ENCODE data around the gene DGKH. TPM values are rescaled to one million over a fixed set of nuclear protein-coding genes. Genes with fewer than 3 reads are reported as not detected.
A peak's percentile ranks its signal among the peaks of the same experiment; 100 is the strongest.

Gene DGKH
- total and polyA plus RNA-seq, 2 donors from 2014 or later: 1.7 to 28.8 TPM

GRCh38 chr13:42239161-42239560, 190.7 kb downstream of the DGKH start:
- Histone ChIP-seq H3K9me3 (ENCODE audit: control insufficient read depth in 2 of 3, insufficient read depth in 1 of 3, low read length in 3 of 3) (no peaks in the 10 kb centered on the region), H3K27me3 (ENCODE audit: control insufficient read depth, insufficient read depth, low read length) (no peaks in the 10 kb centered on the region), H3K9ac (ENCODE audit: low read length in 3 of 3) (no peak overlapping the region), H3K4me3 (ENCODE audit: low read length in 3 of 3) (no peak overlapping the region), H3K27ac (ENCODE audit: low read depth in 2 of 2, low read length in 2 of 2) (no peak overlapping the region), H3K4me1 (ENCODE audit: control insufficient read depth in 2 of 3, insufficient read depth in 2 of 3, low read depth in 1 of 3, low read length in 3 of 3) (no peaks in the 10 kb centered on the region), H3K36me3 (ENCODE audit: control insufficient read depth in 2 of 3, insufficient read depth in 3 of 3, low read length in 3 of 3) (peaks cover 0 to 2% (median 0%) of the 10 kb centered on the region in 3 donors)
- FAIRE-seq (no peak), DNase-seq (peak in 1 of 5 donors; percentile 14)
- intact Hi-C loops (cut with DNase I): no loop called here
- TF ChIP-seq CTCF (IDR thresholded peaks at IDR 0.05; ENCODE audit: borderline replicate concordance, extremely low read depth, insufficient read depth): no peak

GRCh38 chr13:42239644-42240043, 191.2 kb downstream of the DGKH start:
- TF ChIP-seq CTCF (IDR thresholded peaks at IDR 0.05; ENCODE audit: borderline replicate concordance, extremely low read depth, insufficient read depth): no peak
- Histone ChIP-seq H3K9me3 (ENCODE audit: control insufficient read depth in 2 of 3, insufficient read depth in 1 of 3, low read length in 3 of 3) (no peaks in the 10 kb centered on the region), H3K27me3 (ENCODE audit: control insufficient read depth, insufficient read depth, low read length) (no peaks in the 10 kb centered on the region), H3K4me3 (ENCODE audit: low read length in 3 of 3) (no peak overlapping the region), H3K4me1 (ENCODE audit: control insufficient read depth in 2 of 3, insufficient read depth in 2 of 3, low read depth in 1 of 3, low read length in 3 of 3) (no peaks in the 10 kb centered on the region), H3K9ac (ENCODE audit: low read length in 3 of 3) (no peak overlapping the region), H3K27ac (ENCODE audit: low read depth in 2 of 2, low read length in 2 of 2) (no peak overlapping the region), H3K36me3 (ENCODE audit: control insufficient read depth in 2 of 3, insufficient read depth in 3 of 3, low read length in 3 of 3) (peaks cover 0 to 2% (median 0%) of the 10 kb centered on the region in 3 donors)
- no peak for FAIRE-seq
- intact Hi-C loops (cut with DNase I): no loop called here
- DNase-seq: no peak

- Histone ChIP-seq H3K9ac (ENCODE audit: low read length in 3 of 3) (no peak overlapping the region), H3K9me3 (ENCODE audit: control insufficient read depth in 2 of 3, insufficient read depth in 1 of 3, low read length in 3 of 3) (no peaks in the 10 kb centered on the region), H3K36me3 (ENCODE audit: control insufficient read depth in 2 of 3, insufficient read depth in 3 of 3, low read length in 3 of 3) (no peaks in the 10 kb centered on the region), H3K4me1 (ENCODE audit: control insufficient read depth in 2 of 3, insufficient read depth in 2 of 3, low read depth in 1 of 3, low read length in 3 of 3) (no peaks in the 10 kb centered on the region), H3K27me3 (ENCODE audit: control insufficient read depth, insufficient read depth, low read length) (no peaks in the 10 kb centered on the region), H3K27ac (ENCODE audit: low read depth in 2 of 2, low read length in 2 of 2) (no peak overlapping the region), H3K4me3 (ENCODE audit: low read length in 3 of 3) (no peak overlapping the region)
- no peak for DNase-seq
- intact Hi-C loops (cut with DNase I): no loop called here
- TF ChIP-seq CTCF (IDR thresholded peaks at IDR 0.05; ENCODE audit: borderline replicate concordance, extremely low read depth, insufficient read depth): no peak
- FAIRE-seq: no peak
These were observed 198.1 kb downstream of the DGKH start for GRCh38 chr13:42246541-42246940.

GRCh38 chr13:42247883-42248282, 199.4 kb downstream of the DGKH start:
- no peak for DNase-seq
- no peak for FAIRE-seq
- no peaks in the 10 kb centered on the region for H3K27me3 ChIP-seq (ENCODE audit: control insufficient read depth, insufficient read depth, low read length)
- no peak overlapping the region for H3K4me3 ChIP-seq (ENCODE audit: low read length in 3 of 3)
- H3K27ac ChIP-seq (ENCODE audit: low read depth in 2 of 2, low read length in 2 of 2): no peak overlapping the region
- no peaks in the 10 kb centered on the region for H3K36me3 ChIP-seq (ENCODE audit: control insufficient read depth in 2 of 3, insufficient read depth in 3 of 3, low read length in 3 of 3)
- H3K9ac ChIP-seq (ENCODE audit: low read length in 3 of 3): no peak overlapping the region
- no peaks in the 10 kb centered on the region for H3K4me1 ChIP-seq (ENCODE audit: control insufficient read depth in 2 of 3, insufficient read depth in 2 of 3, low read depth in 1 of 3, low read length in 3 of 3)
- intact Hi-C loops (cut with DNase I): no loop called here
- no peak for TF ChIP-seq CTCF (IDR thresholded peaks at IDR 0.05; ENCODE audit: borderline replicate concordance, extremely low read depth, insufficient read depth)
- no peaks in the 10 kb centered on the region for H3K9me3 ChIP-seq (ENCODE audit: control insufficient read depth in 2 of 3, insufficient read depth in 1 of 3, low read length in 3 of 3)
